GM15510 (cell line): ENCODE results near the gene UNC13A.
A peak's percentile ranks its signal among the peaks of the same experiment; 100 is the strongest.

Experiments
- POLR2A ChIP-seq: IDR thresholded peaks from 3 replicates; pipeline ENCODE4 v1.6.1; 2011; ENCODE audit warnings: borderline replicate concordance; ENCODE audit not compliant: insufficient read length; ENCODE audit errors: extremely low read depth

UNC13A gene

GRCh38 chr19:17614476-17614875 is 73.7 kb downstream of the UNC13A start:
- no peak for TF ChIP-seq POLR2A

DNA sequence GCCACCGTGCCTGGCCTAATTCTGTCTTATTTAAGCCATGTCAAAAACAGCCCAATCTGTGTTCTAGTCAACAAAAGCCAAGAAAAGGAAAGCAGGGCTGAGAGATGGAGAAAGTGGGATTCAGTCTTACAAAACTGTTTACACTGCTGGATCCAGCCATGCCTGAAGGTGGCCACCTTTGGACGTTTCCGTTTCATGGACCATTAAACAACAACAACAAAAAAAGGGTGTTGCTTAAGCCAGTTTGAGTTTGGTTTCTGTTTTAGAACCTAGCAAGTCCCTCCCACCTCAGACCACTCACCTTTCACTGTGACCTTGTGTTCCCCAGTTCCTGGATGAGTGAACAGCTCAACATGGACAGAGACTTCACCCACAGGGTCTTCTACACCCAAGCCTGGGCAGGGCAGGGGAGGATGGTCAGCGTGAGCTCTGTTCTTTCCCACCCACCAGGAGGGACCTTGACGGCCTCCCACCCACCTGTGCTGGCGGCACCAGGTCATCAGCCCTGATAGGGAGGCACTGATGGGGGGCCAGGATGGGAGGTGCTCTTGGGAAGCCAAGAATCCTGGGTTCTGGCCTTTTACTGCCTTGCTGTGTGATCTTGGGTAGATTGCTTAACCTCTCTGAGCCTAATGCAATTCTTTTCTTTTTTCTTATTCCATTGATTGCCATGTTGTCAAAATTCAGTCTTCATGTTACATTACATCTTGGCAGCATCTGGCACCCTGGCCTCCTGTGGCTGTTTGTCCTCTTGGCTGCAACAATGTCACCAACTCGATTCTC is 76.5 kb downstream of the UNC13A start:
- no peak for TF ChIP-seq POLR2A

- TF ChIP-seq POLR2A, result no peak
Observed at GRCh38 chr19:17610384-17610783, 77.8 kb downstream of the UNC13A start.

DNA sequence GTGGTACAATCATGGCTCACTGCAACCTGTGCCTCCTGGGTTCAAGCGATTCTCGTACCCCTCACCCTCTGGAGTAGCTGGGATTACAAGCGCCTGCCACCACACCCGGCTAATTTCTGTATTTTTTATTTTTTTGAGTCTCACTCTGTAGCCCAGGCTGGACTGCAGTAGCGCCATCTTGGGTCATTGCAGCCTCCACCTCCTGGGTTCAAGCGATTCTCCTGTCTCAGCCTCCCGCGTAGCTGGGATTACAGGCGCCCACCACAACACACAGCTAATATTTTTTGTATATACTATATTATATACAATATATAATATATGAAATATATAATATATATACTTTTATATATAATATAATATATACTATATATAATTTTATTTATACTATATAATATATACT is 80.2 kb downstream of the UNC13A start:
- TF ChIP-seq POLR2A, result no peak

DNA sequence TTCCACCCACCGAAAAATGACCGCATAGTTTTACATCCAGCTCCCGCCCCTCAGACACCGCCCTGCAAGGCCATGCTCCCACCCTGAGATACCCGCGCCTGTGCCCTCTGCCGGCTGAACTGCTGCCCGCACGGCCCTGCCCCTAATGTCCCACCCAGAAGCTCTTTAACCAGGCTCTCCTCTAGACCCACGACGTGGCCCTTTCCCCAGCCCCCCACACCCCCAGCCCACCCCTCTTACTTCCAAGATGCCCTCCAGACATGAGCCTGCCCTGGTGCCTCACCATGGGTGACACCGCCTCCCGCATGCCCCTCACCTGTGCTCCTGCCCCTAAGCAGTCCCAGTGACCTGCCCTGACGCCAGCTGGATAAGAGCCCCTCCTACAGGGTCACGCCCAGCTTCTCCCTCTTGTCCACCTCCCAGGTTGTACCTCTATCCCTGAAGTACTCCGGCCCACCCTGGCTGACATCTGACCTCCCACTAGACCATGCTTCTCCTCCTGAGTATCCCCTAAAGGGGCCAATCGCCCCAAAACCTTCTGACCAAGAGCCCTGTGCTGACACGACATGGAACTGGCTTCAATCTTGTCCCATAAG is 81.5 kb downstream of the UNC13A start:
- TF ChIP-seq POLR2A, result no peak

DNA sequence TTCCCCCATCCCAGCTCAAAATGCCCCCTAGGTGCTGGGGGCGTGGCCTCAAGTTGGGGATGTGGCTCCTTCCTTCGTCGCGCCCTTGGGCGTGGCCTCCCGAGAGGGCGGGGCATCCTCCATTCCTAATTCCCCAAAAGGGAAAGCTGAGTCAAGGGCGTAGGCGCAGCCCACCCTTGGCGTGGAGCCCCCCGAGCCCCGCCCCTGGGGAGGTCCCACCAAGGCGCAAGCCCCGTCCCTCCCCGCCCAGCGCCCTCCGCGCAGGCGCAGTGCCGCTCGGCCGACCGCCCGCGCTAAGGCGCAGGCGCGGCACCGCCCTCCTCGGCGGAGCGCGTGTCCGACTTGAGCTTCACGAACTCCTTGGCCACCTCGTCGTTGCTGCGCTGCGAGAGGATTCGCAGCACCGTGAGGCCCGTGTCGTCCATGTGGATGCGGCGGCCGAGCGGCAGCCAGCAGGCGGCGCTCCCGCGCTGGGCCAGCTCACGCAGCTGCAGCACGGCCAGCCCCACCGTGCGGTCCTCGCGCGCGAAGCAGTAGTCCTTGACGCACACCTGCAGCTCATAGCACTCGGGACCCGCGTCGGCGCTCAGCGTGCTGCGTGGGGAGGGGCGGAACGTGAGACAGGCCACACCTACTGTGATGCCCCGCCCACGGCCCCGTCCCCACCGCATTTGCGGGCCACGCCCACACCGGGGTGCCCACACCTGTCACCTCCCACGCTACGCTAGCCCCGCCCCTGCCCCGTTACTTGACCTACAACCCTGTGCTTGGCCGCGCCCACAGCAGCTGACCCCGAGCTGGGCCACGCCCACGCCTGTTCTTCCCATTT is 82.2 kb downstream of the UNC13A start:
- TF ChIP-seq POLR2A, result peak; percentile 60

GRCh38 chr19:17605117-17605516 is 83.0 kb downstream of the UNC13A start:
- no peak for TF ChIP-seq POLR2A

- no peak for TF ChIP-seq POLR2A
Observed at GRCh38 chr19:17604372-17605025, 83.7 kb downstream of the UNC13A start.

DNA sequence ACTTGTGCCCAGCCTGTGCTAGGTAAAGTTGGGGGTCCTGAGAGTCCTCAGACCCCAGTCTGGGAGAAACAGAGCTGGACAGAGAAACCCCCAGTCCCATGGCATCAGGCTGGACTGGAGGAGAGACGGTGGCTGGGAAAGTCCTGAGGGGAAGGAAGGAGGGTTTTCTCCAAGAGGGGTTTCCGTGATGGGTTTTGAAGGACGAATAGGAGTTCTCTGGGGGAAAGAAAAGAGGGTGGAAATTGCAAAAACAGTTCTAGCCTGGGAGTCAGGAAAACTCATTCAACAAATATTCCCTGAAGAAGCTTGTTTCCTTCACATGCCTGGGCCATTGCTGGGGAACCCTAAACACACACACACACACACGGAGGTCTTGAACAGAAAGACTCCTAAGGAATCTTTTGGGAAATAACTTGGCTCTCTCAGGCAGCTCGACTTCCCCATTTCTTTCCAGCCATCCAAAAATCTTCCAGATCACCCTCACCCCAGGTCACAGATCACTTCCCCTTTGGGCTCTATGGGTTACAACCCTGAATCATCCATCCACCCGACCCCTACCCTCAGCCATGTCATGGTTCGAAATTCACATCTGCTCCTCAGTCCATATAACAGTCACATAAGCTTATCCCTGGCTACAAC is 85.2 kb downstream of the UNC13A start:
- TF ChIP-seq POLR2A, result no peak

DNA sequence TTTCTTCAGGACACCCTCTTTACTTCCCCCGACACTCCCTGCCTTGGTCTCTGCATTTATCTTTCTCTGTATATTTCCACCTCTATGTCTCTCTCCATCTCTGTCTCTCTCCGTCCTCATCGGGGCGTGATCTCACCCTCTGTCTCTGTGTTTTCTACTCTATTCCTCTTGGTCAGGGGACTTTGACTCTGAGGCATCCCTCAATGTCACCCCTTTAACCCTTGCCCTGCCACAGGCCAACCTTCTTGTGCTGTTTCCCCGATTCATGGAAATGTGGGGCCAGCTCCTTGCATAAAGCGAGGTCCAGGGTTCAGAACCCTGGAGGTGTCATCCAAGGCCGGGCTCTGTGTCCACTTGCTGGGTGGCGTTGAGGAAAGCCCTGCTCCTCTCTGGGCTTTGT is 85.9 kb downstream of the UNC13A start:
- no peak for TF ChIP-seq POLR2A

- TF ChIP-seq POLR2A, result no peak
Observed at GRCh38 chr19:17601683-17602082, 86.5 kb downstream of the UNC13A start.

DNA sequence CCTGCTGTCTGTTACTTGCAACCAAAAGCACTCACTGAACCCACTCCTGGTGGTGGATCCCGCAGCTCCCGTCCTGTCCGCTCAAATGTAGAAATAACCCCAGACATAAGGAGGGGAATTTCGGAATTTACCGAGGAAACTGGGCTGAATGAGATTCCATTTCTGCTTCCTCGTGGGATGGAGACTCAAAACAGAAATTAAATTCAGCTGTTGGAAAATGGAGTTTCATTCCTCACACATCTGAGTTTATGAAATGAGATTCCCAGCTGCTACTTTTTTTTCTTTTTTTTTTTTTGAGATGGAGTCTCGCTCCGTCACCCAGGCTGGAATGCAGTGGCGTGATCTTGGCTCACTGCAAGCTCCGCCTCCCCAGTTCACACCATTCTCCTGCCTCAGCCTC is 88.4 kb downstream of the UNC13A start:
- no peak for TF ChIP-seq POLR2A

GRCh38 chr19:17598953-17599352 is 89.2 kb downstream of the UNC13A start:
- no peak for TF ChIP-seq POLR2A

GRCh38 chr19:17590866-17591265 is 97.3 kb downstream of the UNC13A start:
- no peak for TF ChIP-seq POLR2A
